CD8-positive, alpha-beta memory T cell (primary cell): ENCODE measurements around the gene PNMA8C. TPM values are rescaled to one million over a fixed set of nuclear protein-coding genes. Genes with fewer than 3 reads are reported as not detected.
"Not testable (repeated sequence)": the region's sequence is repeated elsewhere in the genome, so short reads cannot be mapped to it uniquely, and the experiment has no call there.

Source experiments
- CTCF ChIA-PET: fragments of 350-600 bp; sonication (Branson Sonifier 250); formaldehyde crosslinking; loops from one replicate; lab custom pipeline; 2021; ENCODE audit warnings: antibody characterized with exemption; lab: Charles Lee
- POLR2A ChIA-PET: fragments of 350-600 bp; sonication (Branson Sonifier 250); formaldehyde crosslinking; loops from one replicate; lab custom pipeline; 2021; ENCODE audit warnings: antibody characterized with exemption; lab: Charles Lee
- DNase-seq, 5 donors: peaks; one replicate each; pipeline versions ENCODE4 v3.0.0 to v3.0.0-alpha.2; 2020 to 2022; ENCODE audit warnings: mixed read lengths in 1 of 5
- H3K27ac ChIP-seq: one replicate; pipeline ENCODE4 v1.7.0; 2013; ENCODE audit warnings: low read depth, mild to moderate bottlenecking, low read length, moderate library complexity
- H3K27me3 ChIP-seq: 2 replicates; pipeline ENCODE4 v1.7.0; 2013; ENCODE audit warnings: low read length, mild to moderate bottlenecking; ENCODE audit not compliant: insufficient read depth, poor library complexity, severe bottlenecking
- H3K36me3 ChIP-seq: 2 replicates; pipeline ENCODE4 v1.7.0; 2013; ENCODE audit warnings: mild to moderate bottlenecking, low read length, moderate library complexity; ENCODE audit not compliant: insufficient read depth
- H3K4me1 ChIP-seq: 2 replicates; pipeline ENCODE4 v1.7.0; 2013; ENCODE audit warnings: mild to moderate bottlenecking, low read length, moderate library complexity; ENCODE audit not compliant: insufficient read depth
- H3K4me3 ChIP-seq: 2 replicates; pipeline ENCODE4 v1.7.0; 2013; ENCODE audit warnings: mild to moderate bottlenecking, low read length
- H3K9me3 ChIP-seq: 2 replicates; pipeline ENCODE4 v1.7.0; 2013; ENCODE audit warnings: mild to moderate bottlenecking, low read length
- H3K27ac Mint-ChIP-seq, 8 donors: one replicate each; pipeline ENCODE4 v1.8.0; 2020 to 2021; ENCODE audit warnings: mixed read lengths in 8 of 8, mild to moderate bottlenecking in 6 of 8, inconsistent platforms in 3 of 8, moderate library complexity in 3 of 8
- H3K27me3 Mint-ChIP-seq, 2 donors: one replicate each; pipeline ENCODE4 v1.8.0; 2020 to 2021; ENCODE audit warnings: mixed read lengths in 2 of 2, mild to moderate bottlenecking in 1 of 2, moderate library complexity in 1 of 2
- H3K36me3 Mint-ChIP-seq, 3 donors: one replicate each; pipeline ENCODE4 v1.8.0; 2020 to 2021; ENCODE audit warnings: mixed read lengths in 3 of 3, inconsistent platforms in 1 of 3, mild to moderate bottlenecking in 1 of 3
- H3K4me1 Mint-ChIP-seq, 3 donors: one replicate each; pipeline ENCODE4 v1.8.0; 2020 to 2021; ENCODE audit warnings: mixed read lengths in 3 of 3, inconsistent platforms in 1 of 3, mild to moderate bottlenecking in 1 of 3
- H3K4me3 Mint-ChIP-seq, 7 donors: one replicate each; pipeline ENCODE4 v1.8.0; 2020 to 2021; ENCODE audit warnings: mixed read lengths in 7 of 7, mild to moderate bottlenecking in 6 of 7, moderate library complexity in 4 of 7, inconsistent platforms in 2 of 7
- H3K9me3 Mint-ChIP-seq, 5 donors: one replicate each; pipeline ENCODE4 v1.8.0; 2020 to 2022; ENCODE audit warnings: mixed read lengths in 5 of 5, mild to moderate bottlenecking in 3 of 5, moderate library complexity in 2 of 5, inconsistent platforms in 1 of 5
- polyA plus RNA-seq: library from polyadenylated mRNA; unstranded; fragments of 300-500 nt; fragmentation: Illumina TruSeq; gene quantifications from one replicate; pipeline ENCODE4 v1.2.3, GENCODE V29; 2021
- total RNA-seq, 2 experiments: library from RNA; stranded (reverse); gene quantifications; one replicate each; pipeline ENCODE4 v1.2.3, GENCODE V29; 2021

Gene PNMA8C
- total and polyA plus RNA-seq, 3 experiments from 2014 or later: not detected

GRCh38 chr19:46397801-46398479 lies 30.8 kb downstream of the PNMA8C start:
- H3K9me3 Mint-ChIP-seq, H3K4me3 Mint-ChIP-seq, H3K9me3 ChIP-seq, H3K27ac ChIP-seq, H3K4me1 ChIP-seq, H3K36me3 Mint-ChIP-seq, H3K27ac Mint-ChIP-seq, POLR2A ChIA-PET, H3K27me3 ChIP-seq, DNase-seq, H3K4me3 ChIP-seq, H3K36me3 ChIP-seq: not testable (repeated sequence)
- peaks cover 24 to 28% of the 10 kb centered on the region in 2 donors for H3K27me3 Mint-ChIP-seq
- CTCF ChIA-PET: interaction anchor here (0.9 to 1.0 kb wide), 2 partner anchors 89 to 145 kb away, joined by 3 read pairs; no protein-coding TSS in a partner anchor
- H3K4me1 Mint-ChIP-seq: peaks cover 3 to 13% (median 8%) of the 10 kb centered on the region in 3 donors

GRCh38 chr19:46394402-46394797 lies 34.3 kb downstream of the PNMA8C start:
- H3K27me3 Mint-ChIP-seq: peaks cover 4 to 10% of the 10 kb centered on the region in 2 donors
- H3K27ac ChIP-seq: no peak overlapping the region
- peaks cover 7% of the 10 kb centered on the region for H3K36me3 ChIP-seq
- no peaks in the 10 kb centered on the region for H3K4me1 ChIP-seq
- H3K27ac Mint-ChIP-seq: peak overlapping the region in 1 of 8 donors; percentile 40
- H3K4me3 Mint-ChIP-seq: peak overlapping the region in 1 of 7 donors; percentile 15
- POLR2A ChIA-PET: no interaction called here
- CTCF ChIA-PET: interaction anchor here (0.9 to 2.6 kb wide), 4 partner anchors 8 to 149 kb away, joined by 3 to 12 read pairs (median 4); no protein-coding TSS in a partner anchor
- no peak overlapping the region for H3K4me3 ChIP-seq
- H3K36me3 Mint-ChIP-seq: peaks cover under 1 to 33% (median 2%) of the 10 kb centered on the region in 3 donors
- H3K27me3 ChIP-seq: peaks cover under 1% of the 10 kb centered on the region
- DNase-seq: peak in 1 of 5 donors; percentile 21
- no peaks in the 10 kb centered on the region for H3K9me3 Mint-ChIP-seq
- H3K4me1 Mint-ChIP-seq: peaks cover 3 to 10% (median 9%) of the 10 kb centered on the region in 3 donors
- no peaks in the 10 kb centered on the region for H3K9me3 ChIP-seq

GRCh38 chr19:46393456-46394401 lies 35.0 kb downstream of the PNMA8C start:
- H3K9me3 ChIP-seq: no peaks in the 10 kb centered on the region
- no peaks in the 10 kb centered on the region for H3K27me3 ChIP-seq
- H3K9me3 Mint-ChIP-seq: no peaks in the 10 kb centered on the region
- H3K27me3 Mint-ChIP-seq: peaks cover 2 to 4% of the 10 kb centered on the region in 2 donors
- CTCF ChIA-PET: interaction anchor here (1.3 kb wide), 1 partner anchor 134 kb away, joined by 3 read pairs; no protein-coding TSS in a partner anchor
- peaks cover 8% of the 10 kb centered on the region for H3K36me3 ChIP-seq
- no peak overlapping the region for H3K4me3 Mint-ChIP-seq
- peak overlapping the region in 2 of 8 donors; percentile 37 to 59 for H3K27ac Mint-ChIP-seq
- no peak overlapping the region for H3K27ac ChIP-seq
- peaks cover 3 to 10% (median 9%) of the 10 kb centered on the region in 3 donors for H3K4me1 Mint-ChIP-seq
- H3K4me3 ChIP-seq: no peak overlapping the region
- peaks cover 4 to 39% (median 5%) of the 10 kb centered on the region in 3 donors for H3K36me3 Mint-ChIP-seq
- no peaks in the 10 kb centered on the region for H3K4me1 ChIP-seq
- POLR2A ChIA-PET: no interaction called here
- DNase-seq: peak in 1 of 5 donors; percentile 38

GRCh38 chr19:46392837-46393236 lies 35.9 kb downstream of the PNMA8C start:
- peak overlapping the region in 1 of 8 donors; percentile 59 for H3K27ac Mint-ChIP-seq
- peaks cover 5 to 48% (median 6%) of the 10 kb centered on the region in 3 donors for H3K36me3 Mint-ChIP-seq
- Histone ChIP-seq H3K4me1 (no peaks in the 10 kb centered on the region), H3K9me3 (no peaks in the 10 kb centered on the region), H3K36me3 (peaks cover 12% of the 10 kb centered on the region), H3K27me3 (no peaks in the 10 kb centered on the region), H3K4me3 (no peak overlapping the region), H3K27ac (no peak overlapping the region)
- H3K9me3 Mint-ChIP-seq: no peaks in the 10 kb centered on the region
- peaks cover 3 to 10% (median 9%) of the 10 kb centered on the region in 3 donors for H3K4me1 Mint-ChIP-seq
- no peaks in the 10 kb centered on the region for H3K27me3 Mint-ChIP-seq
- POLR2A ChIA-PET: no interaction called here
- H3K4me3 Mint-ChIP-seq: peak overlapping the region in 1 of 7 donors; percentile 5
- DNase-seq: no peak
- CTCF ChIA-PET: interaction anchor here (1.2 kb wide), 1 partner anchor 112 kb away, joined by 3 read pairs; no protein-coding TSS in a partner anchor

- no peak for DNase-seq
- no peak overlapping the region for H3K4me3 ChIP-seq
- peaks cover 3 to 10% (median 9%) of the 10 kb centered on the region in 3 donors for H3K4me1 Mint-ChIP-seq
- no peaks in the 10 kb centered on the region for H3K4me1 ChIP-seq
- H3K9me3 ChIP-seq: no peaks in the 10 kb centered on the region
- H3K36me3 ChIP-seq: peaks cover 13% of the 10 kb centered on the region
- H3K27me3 ChIP-seq: no peaks in the 10 kb centered on the region
- no peak overlapping the region for H3K27ac ChIP-seq
- ChIA-PET POLR2A (no interaction called here), CTCF (interaction anchor here (0.6 to 1.2 kb wide), 2 partner anchors 10 to 112 kb away, joined by 3 read pairs; no protein-coding TSS in a partner anchor)
- H3K4me3 Mint-ChIP-seq: no peak overlapping the region
- H3K27ac Mint-ChIP-seq: peak overlapping the region in 1 of 8 donors; percentile 59
- peaks cover 5 to 53% (median 9%) of the 10 kb centered on the region in 3 donors for H3K36me3 Mint-ChIP-seq
- no peaks in the 10 kb centered on the region for H3K27me3 Mint-ChIP-seq
- H3K9me3 Mint-ChIP-seq: no peaks in the 10 kb centered on the region
Measured at GRCh38 chr19:46392252-46392801, 36.4 kb downstream of the PNMA8C start.

- H3K4me1 ChIP-seq: no peaks in the 10 kb centered on the region
- Mint-ChIP-seq H3K4me1 (peaks cover 3 to 10% (median 9%) of the 10 kb centered on the region in 3 donors), H3K9me3 (no peaks in the 10 kb centered on the region), H3K27ac (no peak overlapping the region), H3K36me3 (peaks cover 5 to 60% (median 9%) of the 10 kb centered on the region in 3 donors), H3K4me3 (no peak overlapping the region), H3K27me3 (no peaks in the 10 kb centered on the region)
- H3K9me3 ChIP-seq: no peaks in the 10 kb centered on the region
- ChIA-PET POLR2A (no interaction called here), CTCF (interaction anchor here (0.6 to 1.2 kb wide), 2 partner anchors 11 to 111 kb away, joined by 3 read pairs; no protein-coding TSS in a partner anchor)
- peak in 1 of 5 donors; percentile 21 for DNase-seq
- H3K27ac ChIP-seq: no peak overlapping the region
- H3K36me3 ChIP-seq: peaks cover 20% of the 10 kb centered on the region
- no peak overlapping the region for H3K4me3 ChIP-seq
- H3K27me3 ChIP-seq: no peaks in the 10 kb centered on the region
Measured at GRCh38 chr19:46391296-46392251, 37.2 kb downstream of the PNMA8C start.

- POLR2A ChIA-PET: no interaction called here
- H3K4me3 ChIP-seq: no peak overlapping the region
Measured at GRCh38 chr19:46390866-46391265, 37.9 kb downstream of the PNMA8C start.

More at GRCh38 chr19:46390866-46391265, 37.9 kb downstream of the PNMA8C start:
- Mint-ChIP-seq H3K36me3 (peaks cover 5 to 64% (median 12%) of the 10 kb centered on the region in 3 donors), H3K9me3 (no peaks in the 10 kb centered on the region), H3K27ac (peak overlapping the region in 1 of 8 donors; percentile 14), H3K4me3 (no peak overlapping the region), H3K4me1 (peaks cover 3 to 10% (median 9%) of the 10 kb centered on the region in 3 donors), H3K27me3 (no peaks in the 10 kb centered on the region)
- no peaks in the 10 kb centered on the region for H3K27me3 ChIP-seq
- peak in 1 of 5 donors; percentile 8 for DNase-seq
- H3K36me3 ChIP-seq: peaks cover 20% of the 10 kb centered on the region
- H3K4me1 ChIP-seq: no peaks in the 10 kb centered on the region
- CTCF ChIA-PET: no interaction called here
- H3K27ac ChIP-seq: no peak overlapping the region
- no peaks in the 10 kb centered on the region for H3K9me3 ChIP-seq
